SU-DHL-6 (cell line): ENCODE results near the gene HUS1.

Experiments
- EZH2phosphoT487 ChIP-seq: fragments of 200-600 bp; sonication (generic), shearing (Covaris generic); conservative IDR thresholded peaks from 2 replicates; pipeline ENCODE4 v1.6.1; 2018; ENCODE audit warnings: mild to moderate bottlenecking, antibody characterized with exemption, low read length, moderate library complexity, mixed read lengths
- TF ChIP-seq, protein P1 (sequence below): fragments of 200-600 bp; sonication (generic); IDR thresholded peaks from one replicate; pipeline ENCODE4 v1.5.1; 2017; ENCODE audit warnings: antibody characterized with exemption, mild to moderate bottlenecking, low read length, moderate library complexity; ENCODE audit not compliant: insufficient read depth, poor library complexity, severe bottlenecking

GRCh38 chr7:47937065-47937687 lies 42.2 kb downstream of the HUS1 start:
- TF ChIP-seq, protein P1, sequence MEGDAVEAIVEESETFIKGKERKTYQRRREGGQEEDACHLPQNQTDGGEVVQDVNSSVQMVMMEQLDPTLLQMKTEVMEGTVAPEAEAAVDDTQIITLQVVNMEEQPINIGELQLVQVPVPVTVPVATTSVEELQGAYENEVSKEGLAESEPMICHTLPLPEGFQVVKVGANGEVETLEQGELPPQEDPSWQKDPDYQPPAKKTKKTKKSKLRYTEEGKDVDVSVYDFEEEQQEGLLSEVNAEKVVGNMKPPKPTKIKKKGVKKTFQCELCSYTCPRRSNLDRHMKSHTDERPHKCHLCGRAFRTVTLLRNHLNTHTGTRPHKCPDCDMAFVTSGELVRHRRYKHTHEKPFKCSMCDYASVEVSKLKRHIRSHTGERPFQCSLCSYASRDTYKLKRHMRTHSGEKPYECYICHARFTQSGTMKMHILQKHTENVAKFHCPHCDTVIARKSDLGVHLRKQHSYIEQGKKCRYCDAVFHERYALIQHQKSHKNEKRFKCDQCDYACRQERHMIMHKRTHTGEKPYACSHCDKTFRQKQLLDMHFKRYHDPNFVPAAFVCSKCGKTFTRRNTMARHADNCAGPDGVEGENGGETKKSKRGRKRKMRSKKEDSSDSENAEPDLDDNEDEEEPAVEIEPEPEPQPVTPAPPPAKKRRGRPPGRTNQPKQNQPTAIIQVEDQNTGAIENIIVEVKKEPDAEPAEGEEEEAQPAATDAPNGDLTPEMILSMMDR: no peak
- TF ChIP-seq EZH2phosphoT487: no peak
